CD4-positive, alpha-beta T cell treated with Interleukin-2 at 100 ng/mL for 4 hours (primary cell): ENCODE measurements around the gene VHLL.

Experiments used
- DNase-seq: peaks from one replicate; pipeline ENCODE4 v3.0.0-alpha.2; 2020; ENCODE audit warnings: low spot score

The VHLL gene

GRCh38 chr1:156253634-156254033 is 45.5 kb downstream of the VHLL start:
- no peak for DNase-seq

GRCh38 chr1:156251527-156251926 is 47.6 kb downstream of the VHLL start:
- no peak for DNase-seq

DNA sequence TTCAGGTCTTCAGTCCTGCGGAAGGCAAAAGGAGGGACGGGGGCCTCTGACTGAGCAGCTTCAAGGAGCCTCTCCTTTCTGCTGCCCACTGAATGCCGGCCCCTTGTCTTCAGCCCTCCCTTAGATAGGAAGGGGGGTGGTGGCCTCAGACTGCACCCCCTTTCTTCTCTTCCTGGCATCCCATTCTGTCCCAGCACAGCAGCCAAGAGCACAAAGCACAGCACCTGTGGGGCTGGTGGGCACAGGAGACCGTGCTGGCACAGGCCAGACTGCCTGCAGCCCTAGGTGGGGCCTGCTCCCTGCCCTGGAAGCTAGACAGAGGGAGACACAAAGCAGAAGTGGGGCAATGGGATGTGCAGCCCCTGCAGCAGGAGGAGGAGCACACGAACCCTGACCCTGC is 49.5 kb downstream of the VHLL start:
- DNase-seq, result no peak
